WERI-Rb-1 (cell line): ENCODE results near the gene ENC1.

Experiments
- DNase-seq: peaks from one replicate; pipeline ENCODE4 v3.0.0-alpha.2; 2020
- H3K27ac ChIP-seq: fragments of 250-450 bp; sonication (Bioruptor Pico); 2 replicates; pipeline ENCODE4 v1.5.1; 2020; ENCODE audit warnings: mild to moderate bottlenecking, moderate library complexity
- H3K27me3 ChIP-seq: fragments of 250-450 bp; sonication (Bioruptor Pico); 2 replicates; pipeline ENCODE4 v1.5.1; 2021; ENCODE audit warnings: mild to moderate bottlenecking, low read depth, moderate library complexity; ENCODE audit not compliant: insufficient read depth, severe bottlenecking
- H3K36me3 ChIP-seq: fragments of 250-450 bp; sonication (Bioruptor Pico); 2 replicates; pipeline ENCODE4 v1.5.1; 2020; ENCODE audit warnings: mild to moderate bottlenecking, moderate library complexity
- H3K4me3 ChIP-seq: 2 replicates; pipeline ENCODE4 v1.5.1; 2011; ENCODE audit warnings: low read depth, mild to moderate bottlenecking, control low read depth, low read length
- H3K9me3 ChIP-seq: fragments of 250-450 bp; sonication (Bioruptor Pico); 2 replicates; pipeline ENCODE4 v1.5.1; 2021; ENCODE audit warnings: mild to moderate bottlenecking, moderate library complexity; ENCODE audit not compliant: severe bottlenecking
- TF ChIP-seq, protein P1 (sequence below): IDR thresholded peaks from 2 replicates; pipeline ENCODE4 v1.5.1; 2011; ENCODE audit warnings: low read depth, mild to moderate bottlenecking, control low read depth, inconsistent platforms, low read length

The ENC1 gene

DNA sequence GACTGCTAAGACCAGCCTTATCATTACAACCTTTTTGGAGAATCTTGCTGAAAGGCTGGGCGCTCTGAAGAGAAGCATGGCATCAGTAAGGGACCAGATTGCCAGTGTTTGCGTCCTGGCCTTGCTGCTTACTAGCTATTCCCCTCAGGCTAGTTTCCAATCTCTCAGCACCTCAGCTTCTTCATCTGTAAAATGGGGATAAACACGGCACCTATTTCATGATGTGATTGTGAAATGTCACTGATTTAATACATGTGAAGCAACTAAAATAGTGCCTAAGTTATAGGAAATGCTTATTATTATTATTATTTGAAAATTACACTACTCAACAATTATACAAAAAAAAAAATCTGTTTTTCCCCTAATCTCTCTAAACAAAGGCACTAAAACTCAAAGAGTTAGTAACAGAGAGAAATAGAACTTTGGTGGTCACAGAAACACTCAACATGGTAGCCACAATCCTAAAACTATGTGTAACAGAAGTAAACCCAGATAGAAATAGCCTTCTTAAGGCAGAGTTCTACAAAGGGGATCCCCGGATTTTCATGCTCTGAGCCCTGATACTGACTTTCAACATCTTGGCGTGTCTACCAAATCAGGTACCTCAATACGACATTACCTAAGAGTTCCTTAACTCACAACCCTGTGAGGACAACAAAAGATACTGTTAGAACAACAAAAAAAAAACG is 62.0 kb downstream of the ENC1 start:
- Histone ChIP-seq H3K27ac (no peak overlapping the region), H3K27me3 (no peaks in the 10 kb centered on the region), H3K4me3 (no peak overlapping the region), H3K36me3 (no peaks in the 10 kb centered on the region), H3K9me3 (peaks cover 2% of the 10 kb centered on the region)
- TF ChIP-seq, protein P1, sequence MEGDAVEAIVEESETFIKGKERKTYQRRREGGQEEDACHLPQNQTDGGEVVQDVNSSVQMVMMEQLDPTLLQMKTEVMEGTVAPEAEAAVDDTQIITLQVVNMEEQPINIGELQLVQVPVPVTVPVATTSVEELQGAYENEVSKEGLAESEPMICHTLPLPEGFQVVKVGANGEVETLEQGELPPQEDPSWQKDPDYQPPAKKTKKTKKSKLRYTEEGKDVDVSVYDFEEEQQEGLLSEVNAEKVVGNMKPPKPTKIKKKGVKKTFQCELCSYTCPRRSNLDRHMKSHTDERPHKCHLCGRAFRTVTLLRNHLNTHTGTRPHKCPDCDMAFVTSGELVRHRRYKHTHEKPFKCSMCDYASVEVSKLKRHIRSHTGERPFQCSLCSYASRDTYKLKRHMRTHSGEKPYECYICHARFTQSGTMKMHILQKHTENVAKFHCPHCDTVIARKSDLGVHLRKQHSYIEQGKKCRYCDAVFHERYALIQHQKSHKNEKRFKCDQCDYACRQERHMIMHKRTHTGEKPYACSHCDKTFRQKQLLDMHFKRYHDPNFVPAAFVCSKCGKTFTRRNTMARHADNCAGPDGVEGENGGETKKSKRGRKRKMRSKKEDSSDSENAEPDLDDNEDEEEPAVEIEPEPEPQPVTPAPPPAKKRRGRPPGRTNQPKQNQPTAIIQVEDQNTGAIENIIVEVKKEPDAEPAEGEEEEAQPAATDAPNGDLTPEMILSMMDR, result no peak
- no peak for DNase-seq
